Endothelial cell of umbilical vein (primary cell): ENCODE data around the gene PCSK6. TPM values are rescaled to one million over a fixed set of nuclear protein-coding genes. Genes with fewer than 3 reads are reported as not detected.

Experiments
- BruUV-seq: library from RNA; stranded (reverse); fragments of 400-500 nt; replicated peaks from 2 replicates; lab custom pipeline; 2021; lab: Mats Ljungman, UMichigan
- CTCF ChIA-PET: fragments of 300-600, 350-600 bp; sonication (Branson Sonifier 250); formaldehyde crosslinking; loops from one replicate; lab custom pipeline; 2021; ENCODE audit warnings: antibody characterized with exemption, inconsistent platforms; lab: Charles Lee
- POLR2A ChIA-PET: fragments of 300-600, 350-600 bp; sonication (Branson Sonifier 250); formaldehyde crosslinking; loops from one replicate; lab custom pipeline; 2021; ENCODE audit warnings: antibody characterized with exemption, inconsistent platforms; lab: Charles Lee
- DNase-seq: peaks from one replicate; pipeline ENCODE4 v3.0.0-alpha.2; 2011; ENCODE audit warnings: low read depth, low spot score
- FAIRE-seq: peaks from 2 replicates; lab custom pipeline; 2011; peaks lifted over from hg19 to GRCh38; lab: Jason Lieb, UNC
- H2AFZ ChIP-seq: 2 replicates; pipeline ENCODE4 v1.6.0; 2012; ENCODE audit warnings: low read depth, low read length, control low read depth, inconsistent platforms
- H3K27ac ChIP-seq: 2 replicates; pipeline ENCODE4 v1.5.1; 2011; ENCODE audit warnings: low read depth, mild to moderate bottlenecking, control low read depth, low read length, moderate library complexity; ENCODE audit not compliant: insufficient read depth
- H3K27me3 ChIP-seq, 2 experiments: 2 replicates each; pipeline versions ENCODE4 v1.6.0 to v1.6.1; 2011; ENCODE audit warnings: low read length in 2 of 2, mixed read lengths in 1 of 2; ENCODE audit not compliant: control insufficient read depth in 2 of 2, insufficient read depth in 2 of 2
- H3K36me3 ChIP-seq, 2 experiments: 2 replicates in 1 of 2; 3 replicates in 1 of 2; pipeline ENCODE4 v1.5.1; 2011; ENCODE audit warnings: low read length in 2 of 2, mild to moderate bottlenecking in 1 of 2, moderate library complexity in 1 of 2; ENCODE audit not compliant: control insufficient read depth in 2 of 2, insufficient read depth in 2 of 2; ENCODE audit errors: extremely low read depth in 1 of 2
- H3K4me1 ChIP-seq: 3 replicates; pipeline ENCODE4 v1.5.1; 2011; ENCODE audit warnings: mild to moderate bottlenecking, low read length; ENCODE audit not compliant: control insufficient read depth, insufficient read depth; ENCODE audit errors: extremely low read depth
- H3K4me2 ChIP-seq: 2 replicates; pipeline ENCODE4 v1.6.1; 2011; ENCODE audit warnings: low read length, control low read depth, mixed read lengths; ENCODE audit not compliant: insufficient read depth
- H3K4me3 ChIP-seq, 3 experiments: fragments of 200-600 bp in 1 of 3; sonication (generic), shearing (Covaris generic) in 1 of 3; replicated peaks in 1 of 3; 2 replicates each; pipeline ENCODE4 v1.5.1; 2011 to 2016; ENCODE audit warnings: control low read depth in 3 of 3, low read length in 3 of 3, mild to moderate bottlenecking in 2 of 3, inconsistent platforms in 1 of 3, low read depth in 1 of 3, moderate library complexity in 1 of 3; ENCODE audit not compliant: insufficient read depth in 1 of 3
- H3K79me2 ChIP-seq: 2 replicates; pipeline ENCODE4 v1.6.0; 2012; ENCODE audit warnings: low read length, inconsistent platforms; ENCODE audit not compliant: control insufficient read depth, insufficient read depth
- H3K9ac ChIP-seq: replicated peaks from 2 replicates; pipeline ENCODE3; 2011; ENCODE audit warnings: low read length, control low read depth; ENCODE audit not compliant: insufficient read depth; ENCODE audit errors: extremely low read depth
- H3K9me1 ChIP-seq: replicated peaks from 3 replicates; pipeline ENCODE4 v1.6.0; 2011; ENCODE audit warnings: mild to moderate bottlenecking, low read length; ENCODE audit not compliant: control insufficient read depth, insufficient read depth; ENCODE audit errors: extremely low read depth
- H3K9me3 ChIP-seq: replicated peaks from 2 replicates; pipeline ENCODE4 v1.5.1; 2012; ENCODE audit warnings: low read length, inconsistent platforms; ENCODE audit not compliant: control insufficient read depth, insufficient read depth
- H4K20me1 ChIP-seq: replicated peaks from 2 replicates; pipeline ENCODE3; 2011; ENCODE audit warnings: mild to moderate bottlenecking, low read length; ENCODE audit not compliant: control insufficient read depth, insufficient read depth; ENCODE audit errors: extremely low read depth
- EZH2 ChIP-seq: IDR thresholded peaks from 2 replicates; pipeline ENCODE4 v1.6.1; 2012; ENCODE audit warnings: borderline replicate concordance, low read depth, mild to moderate bottlenecking, moderate library complexity, low read length, inconsistent platforms; ENCODE audit not compliant: severe bottlenecking
- FOS ChIP-seq: IDR thresholded peaks from 2 replicates; pipeline ENCODE4 v1.6.1; 2011; ENCODE audit warnings: mild to moderate bottlenecking, low read length, moderate library complexity, borderline replicate concordance; ENCODE audit not compliant: insufficient read depth
- GATA2 ChIP-seq: IDR thresholded peaks from 2 replicates; pipeline ENCODE4 v1.7.0; 2011; ENCODE audit warnings: low read depth, mild to moderate bottlenecking, moderate library complexity, mixed read lengths, low read length; ENCODE audit not compliant: insufficient read length, insufficient read depth
- JUN ChIP-seq: IDR thresholded peaks from 2 replicates; pipeline ENCODE4 v1.6.1; 2011; ENCODE audit warnings: borderline replicate concordance, low read depth; ENCODE audit not compliant: insufficient read length, insufficient read depth
- MYC ChIP-seq: IDR thresholded peaks from one replicate; pipeline ENCODE4 v1.6.1; 2011; ENCODE audit warnings: mild to moderate bottlenecking, low read depth, low read length
- POLR2A ChIP-seq: IDR thresholded peaks from 2 replicates; pipeline ENCODE4 v1.6.1; 2012; ENCODE audit warnings: low read depth, mild to moderate bottlenecking, control low read depth, low read length
- POLR2AphosphoS5 ChIP-seq: IDR thresholded peaks from 2 replicates; pipeline ENCODE4 v1.6.1; 2012; ENCODE audit warnings: low read depth, mild to moderate bottlenecking, control low read depth, low read length, moderate library complexity; ENCODE audit not compliant: insufficient read depth
- dilution Hi-C: fragments of 300-500 bp; cut with MboI; formaldehyde crosslinking; loops from one replicate; pipeline ENCODE4 v1.15.0; 2019; ENCODE audit warnings: low sequenced_read_pairs; ENCODE audit not compliant: extremely low pct_ligation_motif_present
- intact Hi-C: fragments of 100-400 bp; cut with micrococcal nuclease; formaldehyde crosslinking; loops from one replicate; pipeline ENCODE4 v1.10.0; 2022
- polyA plus RNA-seq, 4 experiments: library from polyadenylated mRNA; depleted of rRNA in 3 of 4; stranded (reverse) in 3 of 4; unstranded in 1 of 4; fragments of >200 nt; gene quantifications; 2 replicates each; pipeline versions ENCODE4 v1.2.1 to v1.2.3, GENCODE V29; 2011 to 2012; ENCODE audit warnings: missing spikeins in 1 of 4
- total RNA-seq: library from RNA; stranded (reverse); gene quantifications from 2 replicates; pipeline ENCODE4 v1.2.3, GENCODE V29; 2021
- TF ChIP-seq, protein P1 (sequence below): IDR thresholded peaks from 2 replicates; pipeline ENCODE4 v1.6.1; 2011; ENCODE audit not compliant: insufficient read depth, insufficient read length
- TF ChIP-seq, protein P2 (sequence below), 2 donors: IDR thresholded peaks; 1 replicate in 1 of 2; 2 replicates in 1 of 2; pipeline ENCODE4 v1.5.1; 2011; ENCODE audit warnings: low read length in 2 of 2, mild to moderate bottlenecking in 2 of 2, moderate library complexity in 2 of 2, control low read depth in 1 of 2, inconsistent platforms in 1 of 2, low read depth in 1 of 2; ENCODE audit not compliant: insufficient read depth in 1 of 2; ENCODE audit errors: extremely low read depth in 1 of 2

Gene PCSK6
- total and polyA plus RNA-seq, 2 donors (not counting 3 experiments of a cell fraction or from before 2014, with no cell fraction given): 0.18 to 0.69 TPM

DNA sequence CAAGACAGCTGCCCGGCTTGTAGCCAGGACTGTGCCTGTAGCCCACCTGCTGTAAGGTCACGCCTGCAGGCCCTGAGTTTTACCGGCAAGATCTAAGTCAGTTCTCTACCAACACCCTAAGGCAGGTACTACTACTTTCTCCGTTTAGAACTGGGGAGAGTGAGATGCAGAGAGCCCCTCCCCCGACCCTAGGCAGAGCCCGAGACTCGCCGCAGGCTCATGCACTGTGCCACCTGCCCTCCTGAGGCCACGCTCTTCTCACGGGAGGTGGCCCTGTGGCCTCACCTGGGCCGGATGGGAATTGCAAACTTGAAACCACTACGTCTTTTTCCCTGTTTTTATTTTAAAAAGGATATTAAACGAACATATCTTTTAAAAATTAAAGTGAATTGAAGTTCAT lies 36.9 kb upstream of the PCSK6 start:
- FAIRE-seq: no peak
- dilution Hi-C loops: no loop called here

More for the DNA sequence above, 36.9 kb upstream of the PCSK6 start:
- Histone ChIP-seq H3K9ac (no peak overlapping the region), H3K79me2 (no peaks in the 10 kb centered on the region), H3K36me3 (no peaks in the 10 kb centered on the region), H2AFZ (no peak overlapping the region), H3K27ac (no peak overlapping the region), H3K27me3 (no peaks in the 10 kb centered on the region), H3K9me3 (no peaks in the 10 kb centered on the region), H3K4me2 (no peak overlapping the region), H3K4me3 (no peak overlapping the region), H3K4me1 (no peaks in the 10 kb centered on the region), H3K9me1 (no peaks in the 10 kb centered on the region), H4K20me1 (no peaks in the 10 kb centered on the region)
- BruUV-seq: no TSS peak
- POLR2A ChIA-PET: no interaction called here
- intact Hi-C loops: no loop called here
- TF ChIP-seq, protein P1, sequence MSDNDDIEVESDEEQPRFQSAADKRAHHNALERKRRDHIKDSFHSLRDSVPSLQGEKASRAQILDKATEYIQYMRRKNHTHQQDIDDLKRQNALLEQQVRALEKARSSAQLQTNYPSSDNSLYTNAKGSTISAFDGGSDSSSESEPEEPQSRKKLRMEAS: no peak
- TF ChIP-seq FOS (no peak), POLR2A (no peak), POLR2AphosphoS5 (no peak), EZH2 (no peak), GATA2 (no peak), JUN (no peak), MYC (no peak)
- TF ChIP-seq, protein P2, sequence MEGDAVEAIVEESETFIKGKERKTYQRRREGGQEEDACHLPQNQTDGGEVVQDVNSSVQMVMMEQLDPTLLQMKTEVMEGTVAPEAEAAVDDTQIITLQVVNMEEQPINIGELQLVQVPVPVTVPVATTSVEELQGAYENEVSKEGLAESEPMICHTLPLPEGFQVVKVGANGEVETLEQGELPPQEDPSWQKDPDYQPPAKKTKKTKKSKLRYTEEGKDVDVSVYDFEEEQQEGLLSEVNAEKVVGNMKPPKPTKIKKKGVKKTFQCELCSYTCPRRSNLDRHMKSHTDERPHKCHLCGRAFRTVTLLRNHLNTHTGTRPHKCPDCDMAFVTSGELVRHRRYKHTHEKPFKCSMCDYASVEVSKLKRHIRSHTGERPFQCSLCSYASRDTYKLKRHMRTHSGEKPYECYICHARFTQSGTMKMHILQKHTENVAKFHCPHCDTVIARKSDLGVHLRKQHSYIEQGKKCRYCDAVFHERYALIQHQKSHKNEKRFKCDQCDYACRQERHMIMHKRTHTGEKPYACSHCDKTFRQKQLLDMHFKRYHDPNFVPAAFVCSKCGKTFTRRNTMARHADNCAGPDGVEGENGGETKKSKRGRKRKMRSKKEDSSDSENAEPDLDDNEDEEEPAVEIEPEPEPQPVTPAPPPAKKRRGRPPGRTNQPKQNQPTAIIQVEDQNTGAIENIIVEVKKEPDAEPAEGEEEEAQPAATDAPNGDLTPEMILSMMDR (IDR thresholded peaks at IDR 0.05; ENCODE audit: extremely low read depth in 1 of 2, insufficient read depth in 1 of 2, low read depth in 1 of 2, low read length in 2 of 2): no peak
- CTCF ChIA-PET: no interaction called here
- no peak for DNase-seq
